Spleen (tissue), 7 donors: ENCODE measurements around the gene AGK.

Experiments
- CTCF ChIP-seq, 11 experiments: fragments of 200-600 bp in 7 of 11; fragments of 450-650 bp in 4 of 11; sonication (generic) in 4 of 11; IDR thresholded peaks in 8 of 11; conservative IDR thresholded peaks in 3 of 11; 1 replicate in 7 of 11; 2 replicates in 4 of 11; pipeline versions ENCODE4 v1.4.0 to v1.8.0; 2016 to 2021; ENCODE audit warnings: antibody characterized with exemption in 11 of 11, inconsistent platforms in 4 of 11, mild to moderate bottlenecking in 1 of 11
- POLR2AphosphoS5 ChIP-seq, 3 donors: sonication (generic); formaldehyde crosslinking; IDR thresholded peaks; one replicate each; pipeline ENCODE4 v1.5.1; 2017; ENCODE audit warnings: antibody characterized with exemption in 3 of 3
- donor health status: DM: no; HTN: no; CAD: no; lungs with moderate emphysema.
- donor health status: DM: no; HTN: no; CAD: no.
- donor health status: DM: no; HTN: no; CAD: no.

GRCh38 chr7:141697211-141697871 lies 146.1 kb downstream of the AGK start:
- TF ChIP-seq CTCF (IDR thresholded peaks at IDR 0.05 in 8 of 11, conservative IDR thresholded peaks at IDR 0.05 in 3 of 11) (no peak), POLR2AphosphoS5 (IDR thresholded peaks at IDR 0.05) (no peak)
